CD4-positive, alpha-beta T cell treated with Interleukin-2 at 100 ng/mL for 4 hours (primary cell): ENCODE data around the gene NHEJ1.

Experiments used
- DNase-seq: peaks from one replicate; pipeline ENCODE4 v3.0.0-alpha.2; 2020; ENCODE audit warnings: low spot score

NHEJ1 gene

GRCh38 chr2:219057709-219058540, 102.7 kb downstream of the NHEJ1 start:
- DNase-seq: peak; percentile 74

- no peak for DNase-seq
Measured at GRCh38 chr2:219056896-219057708, 103.5 kb downstream of the NHEJ1 start.

- DNase-seq: no peak
Measured at GRCh38 chr2:219056176-219056895, 104.3 kb downstream of the NHEJ1 start.

GRCh38 chr2:219054956-219055903, 105.4 kb downstream of the NHEJ1 start:
- no peak for DNase-seq

GRCh38 chr2:219049282-219049681, 111.3 kb downstream of the NHEJ1 start:
- DNase-seq: no peak

- DNase-seq: no peak
Measured at GRCh38 chr2:219045937-219046550, 114.6 kb downstream of the NHEJ1 start.

- DNase-seq: no peak
Measured at GRCh38 chr2:219042750-219043149, 117.9 kb downstream of the NHEJ1 start.

GRCh38 chr2:219042157-219042556, 118.5 kb downstream of the NHEJ1 start:
- DNase-seq: no peak

- no peak for DNase-seq
Measured at GRCh38 chr2:219041252-219041651, 119.4 kb downstream of the NHEJ1 start, which contains the start of gene CFAP65. CFAP65 (minus strand) TSS chr2:219041516; CDS start chr2:219039048, 2,468 bp downstream.

GRCh38 chr2:219038600-219038999, 122.0 kb downstream of the NHEJ1 start:
- DNase-seq: no peak

- no peak for DNase-seq
Measured at GRCh38 chr2:219037783-219038499, 122.7 kb downstream of the NHEJ1 start.

- DNase-seq: no peak
Measured at GRCh38 chr2:219035942-219036341, 124.7 kb downstream of the NHEJ1 start.

GRCh38 chr2:219034823-219035222, 125.8 kb downstream of the NHEJ1 start:
- no peak for DNase-seq

GRCh38 chr2:219032051-219032745, 128.4 kb downstream of the NHEJ1 start:
- DNase-seq: no peak

- DNase-seq: no peak
Measured at GRCh38 chr2:219031005-219031738, 129.4 kb downstream of the NHEJ1 start.

GRCh38 chr2:219030177-219030940, 130.3 kb downstream of the NHEJ1 start:
- DNase-seq: no peak

GRCh38 chr2:219029829-219030165, 130.8 kb downstream of the NHEJ1 start:
- DNase-seq: peak; percentile 76
